Fibroblast of mammary gland (primary cell): ENCODE data around the gene NECAB2.

ENCODE experiments used
- DNase-seq: peaks from one replicate; pipeline ENCODE4 v3.0.0-alpha.2; 2010; ENCODE audit warnings: low read depth
- H3K4me3 ChIP-seq: 2 replicates; pipeline ENCODE4 v1.5.1; 2011; ENCODE audit warnings: low read depth, mild to moderate bottlenecking, low read length, moderate library complexity; ENCODE audit not compliant: control insufficient read depth
- CTCF ChIP-seq: conservative IDR thresholded peaks from 2 replicates; pipeline ENCODE4 v1.5.1; 2011; ENCODE audit warnings: low read depth, low read length, inconsistent platforms; ENCODE audit not compliant: control insufficient read depth, insufficient read depth

The NECAB2 gene

DNA sequence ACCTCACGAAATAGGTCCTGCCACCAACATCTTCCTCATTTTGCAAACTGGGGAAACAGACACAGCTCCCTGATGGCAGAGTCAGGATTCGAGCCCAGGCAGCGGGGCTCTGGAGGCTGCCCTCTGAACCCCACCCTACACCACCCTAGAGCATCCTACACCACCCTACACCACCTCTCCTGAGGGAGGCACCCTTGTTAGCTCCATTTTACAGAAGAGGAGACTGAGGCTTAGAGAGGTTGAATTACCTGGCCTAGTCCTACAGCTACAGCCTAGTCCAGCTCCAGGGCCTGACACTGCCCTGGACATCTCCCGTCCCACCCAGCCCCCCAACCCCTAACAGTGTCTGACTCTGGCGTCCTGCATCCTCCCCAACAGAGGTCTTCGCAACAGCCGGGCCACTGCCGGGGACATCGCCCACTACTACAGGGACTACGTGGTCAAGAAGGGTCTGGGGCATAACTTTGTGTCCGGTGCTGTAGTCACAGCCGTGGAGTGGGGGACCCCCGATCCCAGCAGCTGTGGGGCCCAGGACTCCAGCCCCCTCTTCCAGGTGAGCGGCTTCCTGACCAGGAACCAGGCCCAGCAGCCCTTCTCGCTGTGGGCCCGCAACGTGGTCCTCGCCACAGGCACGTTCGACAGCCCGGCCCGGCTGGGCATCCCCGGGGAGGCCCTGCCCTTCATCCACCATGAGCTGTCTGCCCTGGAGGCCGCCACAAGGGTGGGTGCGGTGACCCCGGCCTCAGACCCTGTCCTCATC is 3.2 kb upstream of the NECAB2 start:
- no peak overlapping the region for H3K4me3 ChIP-seq
- no peak for DNase-seq
- TF ChIP-seq CTCF, result no peak

DNA sequence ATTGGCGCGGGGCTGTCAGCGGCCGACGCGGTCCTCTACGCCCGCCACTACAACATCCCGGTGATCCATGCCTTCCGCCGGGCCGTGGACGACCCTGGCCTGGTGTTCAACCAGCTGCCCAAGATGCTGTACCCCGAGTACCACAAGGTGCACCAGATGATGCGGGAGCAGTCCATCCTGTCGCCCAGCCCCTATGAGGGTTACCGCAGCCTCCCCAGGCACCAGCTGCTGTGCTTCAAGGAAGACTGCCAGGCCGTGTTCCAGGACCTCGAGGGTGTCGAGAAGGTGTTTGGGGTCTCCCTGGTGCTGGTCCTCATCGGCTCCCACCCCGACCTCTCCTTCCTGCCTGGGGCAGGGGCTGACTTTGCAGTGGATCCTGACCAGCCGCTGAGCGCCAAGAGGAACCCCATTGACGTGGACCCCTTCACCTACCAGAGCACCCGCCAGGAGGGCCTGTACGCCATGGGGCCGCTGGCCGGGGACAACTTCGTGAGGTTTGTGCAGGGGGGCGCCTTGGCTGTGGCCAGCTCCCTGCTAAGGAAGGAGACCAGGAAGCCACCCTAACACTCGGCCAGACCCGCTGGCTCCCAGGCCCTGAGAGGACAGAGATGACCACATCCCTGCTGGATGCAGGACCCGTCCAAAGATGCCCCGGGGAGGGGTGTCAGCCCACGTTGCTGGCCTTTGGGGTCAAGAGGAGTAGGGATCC is 2.4 kb upstream of the NECAB2 start:
- no peak overlapping the region for H3K4me3 ChIP-seq
- no peak for DNase-seq
- TF ChIP-seq CTCF, result no peak

DNA sequence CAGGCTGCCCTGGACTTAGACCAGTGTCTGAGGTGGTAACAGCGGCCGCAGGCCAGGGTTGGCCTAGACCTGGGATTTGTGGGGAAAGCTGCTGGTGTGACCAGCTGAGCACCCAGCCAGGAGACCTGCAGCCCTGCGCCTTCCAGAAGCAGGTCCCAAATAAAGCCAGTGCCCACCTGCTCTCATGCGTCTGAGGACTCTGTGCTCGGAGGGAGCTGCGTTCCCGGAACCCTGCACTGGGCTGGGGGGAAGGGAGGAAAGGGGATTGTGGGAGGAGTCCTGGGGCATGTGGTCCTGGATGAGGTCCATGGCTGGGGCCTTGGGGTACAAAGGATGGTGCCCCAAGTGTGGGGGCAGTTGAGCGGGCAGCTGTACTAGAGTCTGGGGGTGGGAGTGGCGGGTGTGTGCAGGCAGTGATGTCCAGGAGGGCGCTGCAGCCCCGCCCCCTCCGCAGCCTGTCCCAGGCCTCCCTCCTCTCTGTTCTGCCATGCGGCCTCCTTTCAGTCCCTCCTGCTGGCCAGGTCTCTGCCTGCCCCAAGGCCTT is 1.8 kb upstream of the NECAB2 start:
- TF ChIP-seq CTCF, result no peak
- DNase-seq, result no peak
- no peak overlapping the region for H3K4me3 ChIP-seq

- TF ChIP-seq CTCF, result no peak
- H3K4me3 ChIP-seq, result no peak overlapping the region
- DNase-seq, result no peak
Observed at GRCh38 chr16:83967091-83967490, 953 bp upstream of the NECAB2 start.

- peak overlapping the region; percentile 17 for H3K4me3 ChIP-seq
Observed at GRCh38 chr16:83968306-83968851, 335 bp downstream of the NECAB2 start.

More at GRCh38 chr16:83968306-83968851, 335 bp downstream of the NECAB2 start:
- no peak for DNase-seq
- no peak for TF ChIP-seq CTCF
